GM15510 (cell line): Measurements from ENCODE around the gene PTGR3.

Experiments
- POLR2A ChIP-seq: IDR thresholded peaks from 3 replicates; pipeline ENCODE4 v1.6.1; 2011; ENCODE audit warnings: borderline replicate concordance; ENCODE audit not compliant: insufficient read length; ENCODE audit errors: extremely low read depth

PTGR3 gene

GRCh38 chr18:75226286-75226955, 17.5 kb upstream of the PTGR3 start:
- no peak for TF ChIP-seq POLR2A

GRCh38 chr18:75223687-75224347, 14.9 kb upstream of the PTGR3 start:
- no peak for TF ChIP-seq POLR2A

GRCh38 chr18:75222407-75222806, 13.5 kb upstream of the PTGR3 start:
- TF ChIP-seq POLR2A = no peak

- no peak for TF ChIP-seq POLR2A
These were observed 13.0 kb upstream of the PTGR3 start for GRCh38 chr18:75221897-75222296.

GRCh38 chr18:75221397-75221796, 12.5 kb upstream of the PTGR3 start:
- no peak for TF ChIP-seq POLR2A

- TF ChIP-seq POLR2A = no peak
These were observed 11.8 kb upstream of the PTGR3 start for GRCh38 chr18:75220551-75221355.

- TF ChIP-seq POLR2A = no peak
These were observed 10.9 kb upstream of the PTGR3 start for GRCh38 chr18:75219745-75220375.

- no peak for TF ChIP-seq POLR2A
These were observed 9.4 kb upstream of the PTGR3 start for GRCh38 chr18:75218065-75218923.

- TF ChIP-seq POLR2A = no peak
These were observed 8.2 kb upstream of the PTGR3 start for GRCh38 chr18:75216911-75217689.

GRCh38 chr18:75216212-75216910, 7.4 kb upstream of the PTGR3 start:
- no peak for TF ChIP-seq POLR2A

GRCh38 chr18:75215663-75216062, 6.7 kb upstream of the PTGR3 start:
- no peak for TF ChIP-seq POLR2A

GRCh38 chr18:75214766-75215510, 6.0 kb upstream of the PTGR3 start:
- no peak for TF ChIP-seq POLR2A
